H9 (cell line): ENCODE results near the gene TTC6. TPM values are rescaled to one million over a fixed set of nuclear protein-coding genes. Genes with fewer than 3 reads are reported as not detected.

Experiments
- DNase-seq: peaks from one replicate; pipeline ENCODE4 v3.0.0-alpha.2; 2017
- H2AFZ ChIP-seq: one replicate; pipeline ENCODE4 v1.6.1; 2013; ENCODE audit warnings: mild to moderate bottlenecking, low read length, control low read depth, moderate library complexity
- H2AK5ac ChIP-seq: 2 replicates; pipeline ENCODE4 v1.6.1; 2013; ENCODE audit warnings: low read length, control low read depth, mixed read lengths; ENCODE audit not compliant: insufficient read length
- H2BK120ac ChIP-seq: one replicate; pipeline ENCODE4 v1.6.1; 2013; ENCODE audit warnings: low read depth, mild to moderate bottlenecking, low read length, control low read depth, inconsistent platforms; ENCODE audit not compliant: poor library complexity, severe bottlenecking
- H2BK12ac ChIP-seq: 2 replicates; pipeline ENCODE4 v1.6.1; 2013; ENCODE audit warnings: low read length, control low read depth, mixed read lengths, low read depth; ENCODE audit not compliant: insufficient read length
- H2BK15ac ChIP-seq: 2 replicates; pipeline ENCODE4 v1.6.1; 2013; ENCODE audit warnings: low read depth, low read length, control low read depth
- H2BK20ac ChIP-seq: one replicate; pipeline ENCODE4 v1.6.1; 2013; ENCODE audit warnings: low read depth, mild to moderate bottlenecking, low read length, control low read depth, inconsistent platforms; ENCODE audit not compliant: poor library complexity, severe bottlenecking
- H2BK5ac ChIP-seq: 2 replicates; pipeline ENCODE4 v1.6.1; 2013; ENCODE audit warnings: low read length, control low read depth, mixed read lengths; ENCODE audit not compliant: insufficient read length
- H3K14ac ChIP-seq: 2 replicates; pipeline ENCODE4 v1.6.1; 2013; ENCODE audit warnings: low read length, control low read depth; ENCODE audit not compliant: insufficient read depth
- H3K18ac ChIP-seq: 2 replicates; pipeline ENCODE4 v1.6.1; 2013; ENCODE audit warnings: low read depth, mild to moderate bottlenecking, mixed read lengths, low read length, control low read depth; ENCODE audit not compliant: insufficient read length
- H3K23ac ChIP-seq: 2 replicates; pipeline ENCODE4 v1.6.1; 2013; ENCODE audit warnings: low read length, control low read depth, mixed read lengths, low read depth; ENCODE audit not compliant: insufficient read length
- H3K23me2 ChIP-seq: 2 replicates; pipeline ENCODE4 v1.6.1; 2013; ENCODE audit warnings: low read depth, mild to moderate bottlenecking, mixed read lengths, low read length, control low read depth; ENCODE audit not compliant: insufficient read length, poor library complexity, severe bottlenecking
- H3K27ac ChIP-seq: 2 replicates; pipeline ENCODE4 v1.5.1; 2013; ENCODE audit warnings: low read length, control low read depth, mixed read lengths, low read depth; ENCODE audit not compliant: insufficient read length
- H3K27me3 ChIP-seq: 2 replicates; pipeline ENCODE4 v1.6.1; 2013; ENCODE audit warnings: low read length, control low read depth, inconsistent platforms; ENCODE audit not compliant: insufficient read depth
- H3K4ac ChIP-seq: 2 replicates; pipeline ENCODE4 v1.6.1; 2013; ENCODE audit warnings: low read depth, mild to moderate bottlenecking, control low read depth, inconsistent platforms, low read length, moderate library complexity
- H3K4me1 ChIP-seq: 2 replicates; pipeline ENCODE4 v1.6.1; 2013; ENCODE audit warnings: low read length, control low read depth, inconsistent platforms; ENCODE audit not compliant: insufficient read depth
- H3K4me2 ChIP-seq: 2 replicates; pipeline ENCODE4 v1.6.1; 2013; ENCODE audit warnings: low read length, control low read depth, mixed read lengths; ENCODE audit not compliant: insufficient read length, insufficient read depth
- H3K56ac ChIP-seq: 2 replicates; pipeline ENCODE4 v1.6.1; 2013; ENCODE audit warnings: low read depth, mild to moderate bottlenecking, mixed read lengths, low read length, control low read depth; ENCODE audit not compliant: insufficient read length
- H3K79me1 ChIP-seq: 2 replicates; pipeline ENCODE4 v1.6.1; 2013; ENCODE audit warnings: low read depth, mild to moderate bottlenecking, moderate library complexity, low read length, control low read depth, inconsistent platforms; ENCODE audit not compliant: insufficient read depth, poor library complexity, severe bottlenecking
- H3K79me2 ChIP-seq: 2 replicates; pipeline ENCODE4 v1.6.1; 2013; ENCODE audit warnings: low read length, control low read depth, inconsistent platforms; ENCODE audit not compliant: insufficient read depth
- H3K9ac ChIP-seq: 2 replicates; pipeline ENCODE4 v1.6.1; 2013; ENCODE audit warnings: low read length, control low read depth, mixed read lengths; ENCODE audit not compliant: insufficient read length; ENCODE audit errors: extremely low read depth
- H3K9me3 ChIP-seq: one replicate; pipeline ENCODE4 v1.6.1; 2013; ENCODE audit warnings: low read depth, low read length, inconsistent platforms; ENCODE audit not compliant: control insufficient read depth
- H3T11ph ChIP-seq: one replicate; pipeline ENCODE4 v1.6.1; 2013; ENCODE audit warnings: mild to moderate bottlenecking, low read length, control low read depth, inconsistent platforms
- H4K20me1 ChIP-seq: one replicate; pipeline ENCODE4 v1.6.1; 2013; ENCODE audit not compliant: control insufficient read depth, insufficient read length, insufficient read depth
- H4K5ac ChIP-seq: 2 replicates; pipeline ENCODE4 v1.6.1; 2013; ENCODE audit warnings: low read depth, mild to moderate bottlenecking, mixed read lengths, low read length, control low read depth; ENCODE audit not compliant: insufficient read length
- H4K8ac ChIP-seq: replicated peaks from 2 replicates; pipeline ENCODE4 v1.6.1; 2013; ENCODE audit warnings: low read length, control low read depth, mixed read lengths, low read depth; ENCODE audit not compliant: insufficient read length
- H4K91ac ChIP-seq: 2 replicates; pipeline ENCODE4 v1.6.1; 2013; ENCODE audit warnings: low read depth, mild to moderate bottlenecking, moderate library complexity, mixed read lengths, low read length, control low read depth; ENCODE audit not compliant: insufficient read length
- H3K27ac Mint-ChIP-seq, 3 experiments: 2 replicates in 2 of 3; 3 replicates in 1 of 3; pipeline ENCODE4 v1.8.0; 2020 to 2021; ENCODE audit warnings: mixed read lengths in 3 of 3, mild to moderate bottlenecking in 1 of 3, moderate library complexity in 1 of 3
- H3K27me3 Mint-ChIP-seq: 2 replicates; pipeline ENCODE4 v1.8.0; 2021; ENCODE audit warnings: low read depth, mild to moderate bottlenecking, moderate library complexity, mixed read lengths
- H3K36me3 Mint-ChIP-seq, 3 experiments: 2 replicates in 2 of 3; 3 replicates in 1 of 3; pipeline ENCODE4 v1.8.0; 2020 to 2021; ENCODE audit warnings: low read depth in 3 of 3, mixed read lengths in 3 of 3; ENCODE audit not compliant: insufficient read depth in 1 of 3
- H3K4me1 Mint-ChIP-seq, 2 experiments: 2 replicates each; pipeline ENCODE4 v1.8.0; 2020; ENCODE audit warnings: mixed read lengths in 2 of 2
- H3K4me3 Mint-ChIP-seq, 2 experiments: 2 replicates in 1 of 2; 3 replicates in 1 of 2; pipeline ENCODE4 v1.8.0; 2020 to 2021; ENCODE audit warnings: mild to moderate bottlenecking in 2 of 2, mixed read lengths in 2 of 2, moderate library complexity in 1 of 2
- H3K9me3 Mint-ChIP-seq, 2 experiments: 2 replicates in 1 of 2; 3 replicates in 1 of 2; pipeline ENCODE4 v1.8.0; 2020; ENCODE audit warnings: mild to moderate bottlenecking in 2 of 2, mixed read lengths in 2 of 2, moderate library complexity in 1 of 2
- CTCF ChIP-seq: fragments of 200-600 bp; sonication (generic); conservative IDR thresholded peaks from 3 replicates; pipeline ENCODE4 v1.8.0; 2021; ENCODE audit warnings: antibody characterized with exemption, mild to moderate bottlenecking
- WGBS: extraction: QIAGEN DNeasy Blood & Tissue Kit; methylation state at CpG from one replicate; pipeline ENCODE4 v1.1.7; 2013; ENCODE audit warnings: missing lambda C conversion rate, low lambda C conversion rate, mixed read lengths; ENCODE audit not compliant: insufficient read length; ENCODE audit errors: extremely low coverage; 5-methylcytosine and 5-hydroxymethylcytosine counted together
- total RNA-seq: library from RNA; stranded (reverse); gene quantifications from 2 replicates; pipeline ENCODE4 v1.2.1, GENCODE V29; 2021

The TTC6 gene
- total RNA-seq, 1 experiment from 2014 or later: 0.24 TPM

- Mint-ChIP-seq H3K4me3 (no peak overlapping the region), H3K27me3 (no peaks in the 10 kb centered on the region; the same call in 1 of the 2 replicates), H3K36me3 (peaks cover 5 to 25% (median 18%) of the 10 kb centered on the region in 3 experiments), H3K4me1 (0 out of 4 replicates have a peak, but pooled peaks cover 0 to 2% of the 10 kb centered on the region in 2 experiments), H3K9me3 (peaks cover 22 to 25% of the 10 kb centered on the region in 2 experiments), H3K27ac (no peak overlapping the region)
- Histone ChIP-seq H3K4ac (no peak overlapping the region), H3T11ph (no peak overlapping the region), H4K91ac (no peak overlapping the region), H3K9ac (no peak overlapping the region), H2BK20ac (no peak overlapping the region), H3K4me1 (no peaks in the 10 kb centered on the region), H4K8ac (no peak overlapping the region), H3K14ac (no peak overlapping the region), H3K9me3 (no peaks in the 10 kb centered on the region), H3K79me2 (no peaks in the 10 kb centered on the region), H4K5ac (no peak overlapping the region), H3K56ac (no peak overlapping the region), H3K79me1 (no peaks in the 10 kb centered on the region), H2BK120ac (no peak overlapping the region), H3K27me3 (no peaks in the 10 kb centered on the region), H3K4me2 (no peak overlapping the region), H3K27ac (no peak overlapping the region), H2BK15ac (no peak overlapping the region), H3K23ac (no peak overlapping the region), H2BK5ac (no peak overlapping the region), H2AK5ac (no peak overlapping the region), H3K18ac (no peak overlapping the region), H3K23me2 (no peaks in the 10 kb centered on the region), H2AFZ (no peak overlapping the region), H2BK12ac (no peak overlapping the region), H4K20me1 (no peaks in the 10 kb centered on the region)
- TF ChIP-seq CTCF: no peak
- WGBS: no CpG with 5 or more reads among the region's 4 CpGs
- no peak for DNase-seq
Observed at GRCh38 chr14:37558740-37559139, 36.7 kb upstream of the TTC6 start.
